Ovary (tissue), 9 donors: Measurements from ENCODE around the gene CMTM4. TPM values are rescaled to one million over a fixed set of nuclear protein-coding genes. Genes with fewer than 3 reads are reported as not detected.

ENCODE experiments used
- DNase-seq, 5 donors: peaks; one replicate each; pipeline ENCODE4 v3.0.0-alpha.2; 2019 to 2020
- H3K27ac ChIP-seq, 2 donors: fragments of 200-600 bp; one replicate each; pipeline versions ENCODE4 v1.5.1 to v1.8.0; 2019 to 2022
- H3K27me3 ChIP-seq: fragments of 200-600 bp; one replicate; pipeline ENCODE4 v1.8.0; 2022
- H3K36me3 ChIP-seq: fragments of 200-600 bp; sonication (generic); one replicate; pipeline ENCODE4 v1.5.1; 2019
- H3K4me1 ChIP-seq: one replicate; pipeline ENCODE4 v1.8.1; 2013; ENCODE audit warnings: mild to moderate bottlenecking, moderate library complexity; ENCODE audit not compliant: insufficient read depth
- H3K4me3 ChIP-seq: fragments of 200-600 bp; sonication (generic); one replicate; pipeline ENCODE4 v1.5.1; 2017
- H3K9me3 ChIP-seq, 2 donors: fragments of 200-600 bp in 1 of 2; sonication (generic) in 1 of 2; one replicate each; pipeline versions ENCODE4 v1.5.1 to v1.8.1; 2013 to 2019; ENCODE audit warnings: mild to moderate bottlenecking in 1 of 2, moderate library complexity in 1 of 2
- EP300 ChIP-seq: sonication (generic); formaldehyde crosslinking; IDR thresholded peaks from one replicate; pipeline ENCODE4 v1.6.1; 2017; ENCODE audit warnings: antibody characterized with exemption
- POLR2A ChIP-seq: fragments of 450-650 bp; IDR thresholded peaks from one replicate; pipeline ENCODE4 v1.6.1; 2017; ENCODE audit warnings: antibody characterized with exemption, mild to moderate bottlenecking, moderate library complexity
- WGBS, 3 donors: extraction: QIAGEN DNeasy Blood & Tissue Kit in 1 of 3; methylation state at CpG; one replicate each; pipeline versions ENCODE4 v1.1.5 to v1.1.7; 2013 to 2017; 5-methylcytosine and 5-hydroxymethylcytosine counted together
- intact Hi-C, 4 donors: fragments of 100-400 bp; cut with DNase I; formaldehyde crosslinking; loops; one replicate each; pipeline versions ENCODE4 v1.11.0 to v1.15.1; 2022 to 2023
- polyA plus RNA-seq, 2 donors: library from polyadenylated mRNA; stranded (reverse); fragments of 200-250 nt in 1 of 2; fragments of 350-450 nt in 1 of 2; fragmentation: Illumina TruSeq in 1 of 2; extraction: RNeasy Lipid Tissue Mini Kit (QIAGEN cat#74804) in 1 of 2; gene quantifications; one replicate each; pipeline ENCODE4 v1.2.3, GENCODE V29; 2013 to 2014
- total RNA-seq, 7 donors: library from RNA; depleted of rRNA in 2 of 7; stranded (reverse); fragments of >200 nt in 2 of 7; fragmentation: NEBNext Ultra II Directional in 3 of 7; extraction: Animal tissue kit (Norgen Biotek cat#: 25700) in 3 of 7; gene quantifications; one replicate each; pipeline versions ENCODE4 v1.1.0 to v1.2.4, GENCODE V29; 2016 to 2023
- TF ChIP-seq, protein P1 (sequence below), 3 donors: fragments of 450-650 bp in 2 of 3; fragments of 200-600 bp in 1 of 3; IDR thresholded peaks; one replicate each; pipeline versions ENCODE4 v1.5.1 to v1.8.0; 2016 to 2022; ENCODE audit warnings: antibody characterized with exemption in 3 of 3, mild to moderate bottlenecking in 1 of 3
- donor health status: DM: no; HTN: no; CAD: no; lungs with moderate emphysema.
- donor health status: DM: no; HTN: no; CAD: no.
- donor health status: Bipolar disorder and iron deficiency.
- donor health status: DM: yes; HTN: yes; CAD: no.
- donor health status: DM: no; HTN: no; CAD: no.
- donor health status: DM: yes; HTN: yes; CAD: no.

Gene CMTM4
- total and polyA plus RNA-seq, 9 donors = 5.4 to 47.1 (median 13.1) TPM

DNA sequence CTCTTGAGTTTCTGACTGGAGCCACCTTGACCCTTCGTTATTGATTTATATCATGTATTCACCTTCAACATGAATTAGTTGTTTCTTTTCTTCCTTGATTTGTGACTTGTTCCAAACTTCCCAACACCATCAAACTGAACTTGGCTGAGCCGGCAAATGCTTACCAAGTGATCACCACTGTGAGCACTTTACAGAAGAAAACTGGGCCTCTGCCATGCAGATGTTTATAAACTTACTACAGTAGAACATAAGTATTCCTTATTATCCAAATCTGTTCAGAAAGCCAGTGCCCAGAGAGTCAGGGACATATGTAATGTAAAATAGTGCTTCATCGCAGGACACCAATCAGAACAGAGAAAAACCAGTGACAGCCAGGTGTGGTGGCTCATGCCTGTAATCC is 19.9 kb downstream of the CMTM4 start:
- 60 to 75% (median 62%) methylated on average over 3 of the region's 3 CpGs for WGBS, 3 donors

DNA sequence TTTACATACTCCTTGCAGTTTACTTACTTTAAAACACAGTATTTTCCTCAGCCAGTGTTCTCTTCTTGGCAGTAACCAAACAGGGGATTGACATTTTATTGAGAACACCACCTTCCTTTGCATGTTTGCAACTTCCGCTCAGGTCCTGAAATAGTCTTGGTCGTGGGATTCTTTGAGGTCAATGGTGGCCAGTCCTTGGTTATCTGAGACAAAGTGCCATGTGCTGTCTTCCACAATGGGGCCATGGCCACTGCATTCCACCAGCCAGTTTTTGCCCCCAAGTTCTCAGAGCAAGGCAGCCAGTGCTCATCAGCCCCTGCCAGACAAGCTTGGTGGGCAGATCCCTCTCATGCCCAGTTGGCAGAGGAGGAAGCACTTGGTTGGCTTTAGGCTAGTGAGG is 22.9 kb downstream of the CMTM4 start:
- no peaks in the 10 kb centered on the region for H3K36me3 ChIP-seq
- DNase-seq = no peak
- no peak overlapping the region for H3K4me3 ChIP-seq
- intact Hi-C loops = no loop called here
- no peaks in the 10 kb centered on the region for H3K27me3 ChIP-seq
- TF ChIP-seq, protein P1, sequence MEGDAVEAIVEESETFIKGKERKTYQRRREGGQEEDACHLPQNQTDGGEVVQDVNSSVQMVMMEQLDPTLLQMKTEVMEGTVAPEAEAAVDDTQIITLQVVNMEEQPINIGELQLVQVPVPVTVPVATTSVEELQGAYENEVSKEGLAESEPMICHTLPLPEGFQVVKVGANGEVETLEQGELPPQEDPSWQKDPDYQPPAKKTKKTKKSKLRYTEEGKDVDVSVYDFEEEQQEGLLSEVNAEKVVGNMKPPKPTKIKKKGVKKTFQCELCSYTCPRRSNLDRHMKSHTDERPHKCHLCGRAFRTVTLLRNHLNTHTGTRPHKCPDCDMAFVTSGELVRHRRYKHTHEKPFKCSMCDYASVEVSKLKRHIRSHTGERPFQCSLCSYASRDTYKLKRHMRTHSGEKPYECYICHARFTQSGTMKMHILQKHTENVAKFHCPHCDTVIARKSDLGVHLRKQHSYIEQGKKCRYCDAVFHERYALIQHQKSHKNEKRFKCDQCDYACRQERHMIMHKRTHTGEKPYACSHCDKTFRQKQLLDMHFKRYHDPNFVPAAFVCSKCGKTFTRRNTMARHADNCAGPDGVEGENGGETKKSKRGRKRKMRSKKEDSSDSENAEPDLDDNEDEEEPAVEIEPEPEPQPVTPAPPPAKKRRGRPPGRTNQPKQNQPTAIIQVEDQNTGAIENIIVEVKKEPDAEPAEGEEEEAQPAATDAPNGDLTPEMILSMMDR (IDR thresholded peaks at IDR 0.05) = no peak
- no peak for TF ChIP-seq POLR2A
- TF ChIP-seq EP300 = no peak
- WGBS, 3 donors = 74 to 94% (median 86%) methylated on average over 2 of the region's 2 CpGs
- no peaks in the 10 kb centered on the region for H3K4me1 ChIP-seq
- H3K9me3 ChIP-seq = no peaks in the 10 kb centered on the region
- H3K27ac ChIP-seq = no peak overlapping the region

More for the DNA sequence above, 19.9 kb downstream of the CMTM4 start:
- Histone ChIP-seq H3K4me3 (no peak overlapping the region), H3K36me3 (no peaks in the 10 kb centered on the region), H3K4me1 (no peaks in the 10 kb centered on the region), H3K27ac (no peak overlapping the region), H3K27me3 (no peaks in the 10 kb centered on the region), H3K9me3 (no peaks in the 10 kb centered on the region)
- no peak for DNase-seq
- TF ChIP-seq, protein P1 (IDR thresholded peaks at IDR 0.05) = no peak
- intact Hi-C loops = no loop called here

DNA sequence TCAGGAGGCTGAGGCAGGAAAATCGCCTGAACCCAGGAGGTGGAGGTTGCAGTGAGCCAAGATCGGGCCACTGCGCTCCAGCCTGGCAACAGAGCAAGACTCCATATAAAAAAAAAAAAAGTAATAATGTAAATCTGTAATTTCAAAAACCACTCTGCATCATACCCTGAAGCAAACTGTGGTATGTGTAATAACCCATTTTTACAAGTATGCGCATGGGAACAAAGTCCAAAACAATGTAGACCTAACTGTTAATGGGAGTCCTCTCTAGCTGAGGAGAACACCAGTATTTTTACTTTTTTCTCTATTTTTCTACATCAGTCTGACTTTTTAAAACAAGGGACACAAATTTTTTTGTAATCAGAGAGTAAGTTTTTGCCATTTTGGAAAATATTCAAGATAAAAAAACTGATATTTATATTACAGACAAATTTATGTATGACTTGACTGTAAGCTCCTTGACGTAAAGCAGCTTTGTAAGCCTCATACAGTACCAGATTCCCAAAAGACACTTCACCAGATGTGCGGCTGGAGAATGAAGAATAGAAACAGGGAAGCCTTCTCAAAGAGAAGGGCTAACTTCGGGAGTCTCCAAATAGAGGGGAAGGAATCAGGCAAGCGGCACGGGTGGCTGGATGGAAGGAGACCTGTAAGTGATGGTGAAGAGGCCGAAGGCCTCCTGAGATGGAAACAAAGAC is 25.7 kb downstream of the CMTM4 start:
- no peaks in the 10 kb centered on the region for H3K4me1 ChIP-seq
- no peak overlapping the region for H3K27ac ChIP-seq
- 93 to 96% (median 95%) methylated on average over 10 of the region's 10 CpGs for WGBS, 3 donors
- TF ChIP-seq EP300 (no peak), POLR2A (no peak)
- TF ChIP-seq, protein P1 (IDR thresholded peaks at IDR 0.05) = no peak
- no peak for DNase-seq
- no peak overlapping the region for H3K4me3 ChIP-seq
- intact Hi-C loops = no loop called here
- H3K27me3 ChIP-seq = no peaks in the 10 kb centered on the region
- no peaks in the 10 kb centered on the region for H3K36me3 ChIP-seq
- H3K9me3 ChIP-seq = no peaks in the 10 kb centered on the region

DNA sequence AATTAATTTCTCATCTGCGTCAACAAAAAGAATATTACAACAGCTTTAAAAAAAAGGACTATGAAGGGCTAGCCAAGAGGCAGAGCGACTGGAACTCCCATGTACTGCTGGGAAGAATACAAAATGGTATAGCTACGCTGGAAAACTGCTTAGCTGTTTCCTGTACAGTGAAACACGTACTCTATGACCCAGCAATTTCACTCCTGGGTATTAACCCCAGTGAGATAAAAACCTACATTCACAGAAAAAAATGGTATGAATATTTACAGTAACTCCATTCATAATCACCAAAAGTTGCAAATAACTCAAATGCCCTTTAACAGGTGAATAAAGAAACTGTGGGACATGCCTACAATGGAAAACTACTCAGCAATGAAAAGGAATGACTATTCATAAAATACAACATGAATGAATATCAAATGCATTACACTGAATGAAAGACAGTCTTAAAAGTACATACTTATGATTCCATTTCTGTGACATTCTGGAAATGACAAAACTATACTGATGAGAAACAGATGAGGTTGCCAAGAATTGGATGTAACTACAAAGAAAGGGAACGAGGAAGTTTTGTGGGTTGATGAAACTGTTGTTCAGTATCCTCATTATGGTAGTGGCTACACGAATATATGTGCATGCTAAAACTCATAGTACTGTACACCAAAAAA is 27.6 kb downstream of the CMTM4 start:
- no peaks in the 10 kb centered on the region for H3K4me1 ChIP-seq
- H3K27me3 ChIP-seq = no peaks in the 10 kb centered on the region
- WGBS, 3 donors = 73 to 78% (median 76%) methylated on average over 6 of the region's 6 CpGs
- intact Hi-C loops = no loop called here
- DNase-seq = no peak
- H3K4me3 ChIP-seq = no peak overlapping the region
- no peaks in the 10 kb centered on the region for H3K36me3 ChIP-seq
- H3K9me3 ChIP-seq = no peaks in the 10 kb centered on the region
- H3K27ac ChIP-seq = no peak overlapping the region
- TF ChIP-seq, protein P1 (IDR thresholded peaks at IDR 0.05) = no peak
- TF ChIP-seq POLR2A (no peak), EP300 (no peak)
